Caco-2 (cell line): ENCODE data around the gene EPS8L1. TPM values are rescaled to one million over a fixed set of nuclear protein-coding genes. Genes with fewer than 3 reads are reported as not detected.

Experiments
- BruUV-seq: library from RNA; stranded (reverse); fragments of 400-500 nt; replicated peaks from 2 replicates; lab custom pipeline; 2021; lab: Mats Ljungman, UMichigan
- CTCF ChIA-PET: fragments of 300-600 bp; sonication (Branson Sonifier 250); formaldehyde crosslinking; loops from one replicate; lab custom pipeline; 2022; ENCODE audit warnings: antibody characterized with exemption; lab: Charles Lee
- POLR2A ChIA-PET: fragments of 300-600 bp; sonication (Branson Sonifier 250); formaldehyde crosslinking; loops from one replicate; lab custom pipeline; 2022; ENCODE audit warnings: antibody characterized with exemption; lab: Charles Lee
- DNase-seq, 2 experiments: peaks; one replicate each; pipeline versions ENCODE4 v3.0.0 to v3.0.0-alpha.2; 2020 to 2022
- H3K27me3 ChIP-seq: replicated peaks from 2 replicates; pipeline ENCODE4 v1.6.0; 2011; ENCODE audit warnings: low read length; ENCODE audit not compliant: control insufficient read depth, insufficient read depth
- H3K36me3 ChIP-seq: 2 replicates; pipeline ENCODE4 v1.5.1; 2011; ENCODE audit warnings: low read length; ENCODE audit not compliant: control insufficient read depth, insufficient read depth
- H3K4me1 ChIP-seq: fragments of 250-450 bp; sonication (Bioruptor Pico); 2 replicates; pipeline ENCODE4 v1.5.1; 2020; ENCODE audit warnings: mild to moderate bottlenecking
- H3K4me3 ChIP-seq: 2 replicates; pipeline ENCODE4 v1.5.1; 2011; ENCODE audit warnings: low read depth, mild to moderate bottlenecking, control low read depth, low read length
- H3K9me3 ChIP-seq: fragments of 250-450 bp; sonication (Bioruptor Pico); 2 replicates; pipeline ENCODE4 v1.5.1; 2020; ENCODE audit warnings: mild to moderate bottlenecking, moderate library complexity
- H3K27ac Mint-ChIP-seq: one replicate; pipeline ENCODE4 v1.8.0; 2022; ENCODE audit warnings: mixed read lengths; ENCODE audit not compliant: unreplicated experiment
- H3K27me3 Mint-ChIP-seq: one replicate; pipeline ENCODE4 v1.8.0; 2022; ENCODE audit warnings: mixed read lengths; ENCODE audit not compliant: insufficient read depth, unreplicated experiment
- H3K36me3 Mint-ChIP-seq: one replicate; pipeline ENCODE4 v1.8.0; 2022; ENCODE audit warnings: mild to moderate bottlenecking, mixed read lengths; ENCODE audit not compliant: insufficient read depth, unreplicated experiment
- H3K4me1 Mint-ChIP-seq: one replicate; pipeline ENCODE4 v1.8.0; 2022; ENCODE audit warnings: low read depth, mixed read lengths; ENCODE audit not compliant: unreplicated experiment
- H3K4me3 Mint-ChIP-seq: one replicate; pipeline ENCODE4 v1.8.0; 2022; ENCODE audit warnings: mild to moderate bottlenecking, moderate library complexity, mixed read lengths; ENCODE audit not compliant: unreplicated experiment
- H3K9me3 Mint-ChIP-seq: one replicate; pipeline ENCODE4 v1.8.0; 2022; ENCODE audit warnings: mixed read lengths; ENCODE audit not compliant: unreplicated experiment
- CTCF ChIP-seq, 2 experiments: fragments of 200-600 bp in 1 of 2; IDR thresholded peaks; 1 replicate in 1 of 2; 2 replicates in 1 of 2; pipeline versions ENCODE4 v1.5.1 to v1.8.0; 2011 to 2022; ENCODE audit warnings: antibody characterized with exemption in 1 of 2, control low read depth in 1 of 2, inconsistent platforms in 1 of 2, low read depth in 1 of 2, low read length in 1 of 2, mild to moderate bottlenecking in 1 of 2, moderate library complexity in 1 of 2; ENCODE audit not compliant: insufficient read depth in 1 of 2, severe bottlenecking in 1 of 2, unreplicated experiment in 1 of 2
- intact Hi-C: fragments of 100-400 bp; cut with micrococcal nuclease; formaldehyde crosslinking; loops from one replicate; pipeline ENCODE4 v1.10.0; 2022; ENCODE audit not compliant: unreplicated experiment
- total RNA-seq: library from RNA; stranded (reverse); gene quantifications from 2 replicates; pipeline ENCODE4 v1.2.3, GENCODE V29; 2022

The EPS8L1 gene
- total RNA-seq, 1 experiment from 2014 or later, result 135 TPM

- Histone ChIP-seq H3K4me3 (no peak overlapping the region), H3K27me3 (no peaks in the 10 kb centered on the region), H3K36me3 (no peaks in the 10 kb centered on the region; the same call in 1 of the 2 replicates), H3K4me1 (no peaks in the 10 kb centered on the region), H3K9me3 (no peaks in the 10 kb centered on the region)
- POLR2A ChIA-PET, result no interaction called here
- DNase-seq, result no peak
- peaks cover 44% of the 10 kb centered on the region for H3K36me3 Mint-ChIP-seq
- BruUV-seq, result no TSS peak
- no peaks in the 10 kb centered on the region for H3K4me1 Mint-ChIP-seq
- H3K9me3 Mint-ChIP-seq, result no peaks in the 10 kb centered on the region
- CTCF ChIA-PET, result no interaction called here
- H3K4me3 Mint-ChIP-seq, result no peak overlapping the region
- no peak for TF ChIP-seq CTCF (IDR thresholded peaks at IDR 0.05; ENCODE audit: insufficient read depth in 1 of 2, low read depth in 1 of 2, low read length in 1 of 2, severe bottlenecking in 1 of 2, unreplicated experiment in 1 of 2)
- H3K27me3 Mint-ChIP-seq, result no peaks in the 10 kb centered on the region
- H3K27ac Mint-ChIP-seq, result no peak overlapping the region
- intact Hi-C loops, result no loop called here
These were observed 34.0 kb downstream of the EPS8L1 start for GRCh38 chr19:55109527-55110291.

GRCh38 chr19:55111238-55111831, 35.7 kb downstream of the EPS8L1 start:
- H3K27me3 ChIP-seq, result no peaks in the 10 kb centered on the region
- ChIA-PET POLR2A (no interaction called here), CTCF (interaction anchor here (0.7 kb wide), 1 partner anchor 342 kb away, joined by 3 read pairs; no protein-coding TSS in a partner anchor)
- intact Hi-C loops, result no loop called here
- H3K9me3 ChIP-seq, result no peaks in the 10 kb centered on the region
- peaks cover 34% of the 10 kb centered on the region for H3K36me3 Mint-ChIP-seq
- no peak overlapping the region for H3K27ac Mint-ChIP-seq
- H3K36me3 ChIP-seq, result no peaks in the 10 kb centered on the region; the same call in 1 of the 2 replicates
- TF ChIP-seq CTCF (IDR thresholded peaks at IDR 0.05; ENCODE audit: insufficient read depth in 1 of 2, low read depth in 1 of 2, low read length in 1 of 2, severe bottlenecking in 1 of 2, unreplicated experiment in 1 of 2), result no peak
- H3K4me3 Mint-ChIP-seq, result no peak overlapping the region
- no peaks in the 10 kb centered on the region for H3K27me3 Mint-ChIP-seq
- H3K4me1 Mint-ChIP-seq, result peaks cover 15% of the 10 kb centered on the region
- H3K4me3 ChIP-seq, result no peak overlapping the region
- BruUV-seq, result no TSS peak
- peaks cover 9% of the 10 kb centered on the region; the same call in 1 of the 2 replicates for H3K4me1 ChIP-seq
- no peaks in the 10 kb centered on the region for H3K9me3 Mint-ChIP-seq
- no peak for DNase-seq

GRCh38 chr19:55112246-55112776, 36.6 kb downstream of the EPS8L1 start:
- H3K4me3 ChIP-seq, result no peak overlapping the region
- BruUV-seq, result no TSS peak
- Mint-ChIP-seq H3K27me3 (no peaks in the 10 kb centered on the region), H3K4me1 (peaks cover 18% of the 10 kb centered on the region), H3K4me3 (no peak overlapping the region), H3K36me3 (peaks cover 36% of the 10 kb centered on the region), H3K9me3 (no peaks in the 10 kb centered on the region), H3K27ac (no peak overlapping the region)
- H3K27me3 ChIP-seq, result no peaks in the 10 kb centered on the region
- H3K9me3 ChIP-seq, result no peaks in the 10 kb centered on the region
- intact Hi-C loops, result no loop called here
- H3K36me3 ChIP-seq, result no peaks in the 10 kb centered on the region; the same call in 1 of the 2 replicates
- ChIA-PET POLR2A (no interaction called here), CTCF (no interaction called here)
- TF ChIP-seq CTCF (IDR thresholded peaks at IDR 0.05; ENCODE audit: insufficient read depth in 1 of 2, low read depth in 1 of 2, low read length in 1 of 2, severe bottlenecking in 1 of 2, unreplicated experiment in 1 of 2), result no peak
- peaks cover 11% of the 10 kb centered on the region; the same call in 1 of the 2 replicates for H3K4me1 ChIP-seq
- DNase-seq, result no peak
